ENCODE measurements around the gene FBXW5.

- TF ChIP-seq, protein P1, sequence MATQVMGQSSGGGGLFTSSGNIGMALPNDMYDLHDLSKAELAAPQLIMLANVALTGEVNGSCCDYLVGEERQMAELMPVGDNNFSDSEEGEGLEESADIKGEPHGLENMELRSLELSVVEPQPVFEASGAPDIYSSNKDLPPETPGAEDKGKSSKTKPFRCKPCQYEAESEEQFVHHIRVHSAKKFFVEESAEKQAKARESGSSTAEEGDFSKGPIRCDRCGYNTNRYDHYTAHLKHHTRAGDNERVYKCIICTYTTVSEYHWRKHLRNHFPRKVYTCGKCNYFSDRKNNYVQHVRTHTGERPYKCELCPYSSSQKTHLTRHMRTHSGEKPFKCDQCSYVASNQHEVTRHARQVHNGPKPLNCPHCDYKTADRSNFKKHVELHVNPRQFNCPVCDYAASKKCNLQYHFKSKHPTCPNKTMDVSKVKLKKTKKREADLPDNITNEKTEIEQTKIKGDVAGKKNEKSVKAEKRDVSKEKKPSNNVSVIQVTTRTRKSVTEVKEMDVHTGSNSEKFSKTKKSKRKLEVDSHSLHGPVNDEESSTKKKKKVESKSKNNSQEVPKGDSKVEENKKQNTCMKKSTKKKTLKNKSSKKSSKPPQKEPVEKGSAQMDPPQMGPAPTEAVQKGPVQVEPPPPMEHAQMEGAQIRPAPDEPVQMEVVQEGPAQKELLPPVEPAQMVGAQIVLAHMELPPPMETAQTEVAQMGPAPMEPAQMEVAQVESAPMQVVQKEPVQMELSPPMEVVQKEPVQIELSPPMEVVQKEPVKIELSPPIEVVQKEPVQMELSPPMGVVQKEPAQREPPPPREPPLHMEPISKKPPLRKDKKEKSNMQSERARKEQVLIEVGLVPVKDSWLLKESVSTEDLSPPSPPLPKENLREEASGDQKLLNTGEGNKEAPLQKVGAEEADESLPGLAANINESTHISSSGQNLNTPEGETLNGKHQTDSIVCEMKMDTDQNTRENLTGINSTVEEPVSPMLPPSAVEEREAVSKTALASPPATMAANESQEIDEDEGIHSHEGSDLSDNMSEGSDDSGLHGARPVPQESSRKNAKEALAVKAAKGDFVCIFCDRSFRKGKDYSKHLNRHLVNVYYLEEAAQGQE (IDR thresholded peaks at IDR 0.05; ENCODE audit: low read depth), result no peak
- no peak for TF ChIP-seq CTCF (IDR thresholded peaks at IDR 0.05 in 2 of 3, conservative IDR thresholded peaks at IDR 0.05 in 1 of 3; ENCODE audit: borderline replicate concordance in 1 of 3, insufficient read depth in 1 of 3, low read depth in 2 of 3, low read length in 2 of 3)
- no peak for TF ChIP-seq POLR2AphosphoS5 (IDR thresholded peaks at IDR 0.05; ENCODE audit: low read depth, low read length)
- TF ChIP-seq SP1 (IDR thresholded peaks at IDR 0.05; ENCODE audit: low read depth), result no peak
- no peak for TF ChIP-seq POLR2A (IDR thresholded peaks at IDR 0.05; ENCODE audit: borderline replicate concordance, extremely low read depth, insufficient read depth, insufficient read length)
- TF ChIP-seq, protein P2, sequence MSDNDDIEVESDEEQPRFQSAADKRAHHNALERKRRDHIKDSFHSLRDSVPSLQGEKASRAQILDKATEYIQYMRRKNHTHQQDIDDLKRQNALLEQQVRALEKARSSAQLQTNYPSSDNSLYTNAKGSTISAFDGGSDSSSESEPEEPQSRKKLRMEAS (IDR thresholded peaks at IDR 0.05), result no peak
- TF ChIP-seq SRF (IDR thresholded peaks at IDR 0.05; ENCODE audit: low read depth), result no peak
- no peak for TF ChIP-seq EZH2 (IDR thresholded peaks at IDR 0.05)
- TF ChIP-seq ZNF274 (IDR thresholded peaks at IDR 0.05; ENCODE audit: low read depth, low read length), result no peak
Observed at GRCh38 chr9:136952876-136953770, 8.6 kb upstream of the FBXW5 start.

All from HCT116 (cell line).